Measurements from ENCODE around the gene MRPL32. TPM values are rescaled to one million over a fixed set of nuclear protein-coding genes. Genes with fewer than 3 reads are reported as not detected.

MRPL32 gene
- total RNA-seq, 1 experiment from 2014 or later, result 101 TPM

GRCh38 chr7:42924223-42924838 lies 7.8 kb upstream of the MRPL32 start:
- Histone ChIP-seq H3K14ac (ENCODE audit: insufficient read depth, low read length) (no peak overlapping the region), H3K79me1 (ENCODE audit: insufficient read depth, low read depth, low read length, poor library complexity, severe bottlenecking) (peaks cover 3% of the 10 kb centered on the region), H2BK12ac (ENCODE audit: insufficient read length, low read depth, low read length) (no peak overlapping the region), H3K27ac (ENCODE audit: insufficient read length, low read depth, low read length) (no peak overlapping the region), H3K4ac (ENCODE audit: low read depth, low read length) (no peak overlapping the region), H3K9me3 (ENCODE audit: control insufficient read depth, low read depth, low read length) (no peaks in the 10 kb centered on the region), H2BK15ac (ENCODE audit: low read depth, low read length) (no peak overlapping the region), H2AFZ (ENCODE audit: low read length) (no peak overlapping the region), H2AK5ac (ENCODE audit: insufficient read length, low read length) (no peak overlapping the region), H3K4me1 (ENCODE audit: insufficient read depth, low read length) (no peaks in the 10 kb centered on the region), H3K9ac (ENCODE audit: extremely low read depth, insufficient read length, low read length) (no peak overlapping the region), H3K18ac (ENCODE audit: insufficient read length, low read depth, low read length) (no peak overlapping the region), H3T11ph (ENCODE audit: low read length) (no peak overlapping the region), H2BK5ac (ENCODE audit: insufficient read length, low read length) (no peak overlapping the region), H3K4me2 (ENCODE audit: insufficient read depth, insufficient read length, low read length) (no peak overlapping the region), H4K8ac (replicated peaks; ENCODE audit: insufficient read length, low read depth, low read length) (no peak overlapping the region), H3K56ac (ENCODE audit: insufficient read length, low read depth, low read length) (no peak overlapping the region), H3K27me3 (ENCODE audit: insufficient read depth, low read length) (no peaks in the 10 kb centered on the region), H3K23me2 (ENCODE audit: insufficient read length, low read depth, low read length, poor library complexity, severe bottlenecking) (no peaks in the 10 kb centered on the region), H3K23ac (ENCODE audit: insufficient read length, low read depth, low read length) (no peak overlapping the region), H4K20me1 (ENCODE audit: control insufficient read depth, insufficient read depth, insufficient read length) (no peaks in the 10 kb centered on the region), H4K91ac (ENCODE audit: insufficient read length, low read depth, low read length) (no peak overlapping the region), H2BK120ac (ENCODE audit: low read depth, low read length, poor library complexity, severe bottlenecking) (no peak overlapping the region), H4K5ac (ENCODE audit: insufficient read length, low read depth, low read length) (no peak overlapping the region), H3K79me2 (ENCODE audit: insufficient read depth, low read length) (peaks cover 10% of the 10 kb centered on the region), H2BK20ac (ENCODE audit: low read depth, low read length, poor library complexity, severe bottlenecking) (no peak overlapping the region)
- H3K27me3 Mint-ChIP-seq (ENCODE audit: low read depth), result no peaks in the 10 kb centered on the region
- no peaks in the 10 kb centered on the region for H3K9me3 Mint-ChIP-seq
- H3K4me1 Mint-ChIP-seq, result peaks cover 5 to 23% of the 10 kb centered on the region in 2 experiments
- WGBS (ENCODE audit: extremely low coverage, insufficient read length, low lambda C conversion rate), result no CpG with 5 or more reads among the region's 5 CpGs
- no peak for TF ChIP-seq CTCF (conservative IDR thresholded peaks at IDR 0.05)
- peaks cover 38 to 82% (median 80%) of the 10 kb centered on the region in 3 experiments; a peak in 6 of 7 replicates for H3K36me3 Mint-ChIP-seq (ENCODE audit: insufficient read depth in 1 of 3, low read depth in 3 of 3)
- no peak for DNase-seq
- no peak overlapping the region for H3K4me3 Mint-ChIP-seq
- H3K27ac Mint-ChIP-seq, result peak overlapping the region in 1 of 3 experiments; percentile 4; a peak in 1 of 7 replicates

Data from H9 (cell line).